Measurements from ENCODE around the gene FUCA1. TPM values are rescaled to one million over a fixed set of nuclear protein-coding genes. Genes with fewer than 3 reads are reported as not detected.

The FUCA1 gene
- total and polyA plus RNA-seq, 2 experiments from 2014 or later: 11.5 to 13.3 TPM

DNA sequence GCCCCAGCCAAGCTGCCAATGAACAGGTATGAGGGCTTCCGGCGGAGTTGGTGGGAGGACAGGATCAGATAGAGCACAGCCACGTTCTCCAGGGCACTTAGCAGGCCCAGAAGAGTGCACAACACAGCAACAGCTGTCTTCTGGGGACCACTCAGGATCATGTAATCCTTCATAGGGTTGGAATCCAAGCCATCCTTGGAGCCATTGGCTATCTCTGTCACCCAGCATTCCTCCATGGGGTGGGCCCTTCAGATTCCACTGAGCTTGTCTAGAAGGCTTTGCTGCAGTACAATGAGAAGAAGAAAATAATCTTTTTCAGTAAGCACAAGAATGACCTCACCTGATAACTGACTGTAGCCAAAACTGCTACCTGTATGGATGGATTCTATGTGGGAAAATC lies 7.3 kb upstream of the FUCA1 start:
- peaks cover 4% of the 10 kb centered on the region for H3K9me3 ChIP-seq (ENCODE audit: low read depth)
- no peaks in the 10 kb centered on the region for H3K9me2 ChIP-seq (ENCODE audit: insufficient read depth)
- no peak for DNase-seq
- no peaks in the 10 kb centered on the region for H3K79me2 ChIP-seq (ENCODE audit: insufficient read depth)
- 49 to 60% methylated on average over 3 of the region's 3 CpGs for WGBS, 2 experiments (ENCODE audit: low coverage in 1 of 2, low lambda C conversion rate in 2 of 2, missing lambda C conversion rate in 2 of 2)
- no peaks in the 10 kb centered on the region for H3K36me3 ChIP-seq (ENCODE audit: low read depth)
- H4K20me1 ChIP-seq (ENCODE audit: insufficient read depth): no peaks in the 10 kb centered on the region
- TF ChIP-seq EZH2phosphoT487 (IDR thresholded peaks at IDR 0.05; ENCODE audit: insufficient read depth, low read depth) (no peak), EZH2 (IDR thresholded peaks at IDR 0.05; ENCODE audit: insufficient read depth, poor library complexity, severe bottlenecking) (no peak)
- H3K4me2 ChIP-seq (ENCODE audit: unreplicated experiment): no peak overlapping the region
- H3K4me1 ChIP-seq (ENCODE audit: insufficient read depth): no peaks in the 10 kb centered on the region
- no peaks in the 10 kb centered on the region for H3F3A ChIP-seq (ENCODE audit: insufficient read depth)
- H3K27me3 ChIP-seq (replicated peaks; ENCODE audit: insufficient read depth): no peaks in the 10 kb centered on the region
- no peak overlapping the region for H3K9ac ChIP-seq
- H3K4me3 ChIP-seq: no peak overlapping the region
- H2AFZ ChIP-seq: no peak overlapping the region
- no peak overlapping the region for H3K27ac ChIP-seq
- in situ Hi-C loops (cut with MboI): no loop called here

DNA sequence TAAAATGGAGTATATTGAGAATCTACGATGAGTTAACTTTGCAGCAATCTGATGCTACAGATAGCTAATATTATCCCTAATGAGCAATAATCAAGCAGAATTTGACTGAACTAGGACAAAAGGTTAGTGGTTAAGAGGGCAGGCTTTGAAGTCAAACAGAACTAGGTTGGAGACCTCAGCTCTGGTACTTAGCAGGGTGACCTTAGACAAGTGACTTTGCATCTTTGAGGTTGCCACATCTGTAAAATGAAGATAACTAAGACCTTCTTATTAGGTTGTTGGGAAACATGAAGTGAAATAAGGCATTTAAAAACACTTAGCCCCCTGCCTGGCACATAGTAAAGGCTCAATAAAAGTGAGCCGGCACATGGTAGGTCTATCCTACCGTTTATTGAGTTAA lies 4.3 kb upstream of the FUCA1 start:
- Histone ChIP-seq H3K4me1 (ENCODE audit: insufficient read depth) (no peaks in the 10 kb centered on the region), H2AFZ (no peak overlapping the region), H3F3A (ENCODE audit: insufficient read depth) (no peaks in the 10 kb centered on the region), H3K9ac (no peak overlapping the region), H3K9me2 (ENCODE audit: insufficient read depth) (no peaks in the 10 kb centered on the region), H3K9me3 (ENCODE audit: low read depth) (no peaks in the 10 kb centered on the region), H3K27me3 (replicated peaks; ENCODE audit: insufficient read depth) (no peaks in the 10 kb centered on the region), H3K4me3 (no peak overlapping the region), H3K27ac (no peak overlapping the region), H3K79me2 (ENCODE audit: insufficient read depth) (no peaks in the 10 kb centered on the region), H4K20me1 (ENCODE audit: insufficient read depth) (no peaks in the 10 kb centered on the region), H3K36me3 (ENCODE audit: low read depth) (no peaks in the 10 kb centered on the region), H3K4me2 (ENCODE audit: unreplicated experiment) (no peak overlapping the region)
- WGBS, 2 experiments (ENCODE audit: low coverage in 1 of 2, low lambda C conversion rate in 2 of 2, missing lambda C conversion rate in 2 of 2): 52 to 57% methylated on average over 3 of the region's 3 CpGs
- DNase-seq: no peak
- TF ChIP-seq EZH2phosphoT487 (IDR thresholded peaks at IDR 0.05; ENCODE audit: insufficient read depth, low read depth): no peak
- no peak for TF ChIP-seq EZH2 (IDR thresholded peaks at IDR 0.05; ENCODE audit: insufficient read depth, poor library complexity, severe bottlenecking)
- in situ Hi-C loops (cut with MboI): no loop called here

DNA sequence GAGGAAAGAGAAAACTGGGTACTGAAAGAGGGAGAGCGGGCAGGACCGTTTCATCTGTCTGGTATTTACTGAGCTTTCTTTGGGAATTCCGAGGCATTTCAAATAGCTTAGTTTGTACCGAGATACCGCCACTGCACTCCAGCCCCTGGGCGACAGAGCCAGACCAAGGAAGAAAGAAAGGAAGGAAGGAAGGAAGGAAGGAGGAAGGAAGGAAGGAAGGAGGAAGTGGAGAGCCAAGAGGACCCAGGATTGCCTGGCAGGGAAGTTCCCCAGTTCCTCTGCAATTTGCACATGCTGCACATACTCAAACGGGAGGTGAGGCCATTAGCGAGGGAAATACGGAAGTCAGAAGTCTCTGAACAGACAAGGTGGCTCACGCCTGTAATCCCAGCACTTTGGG lies 961 bp upstream of the FUCA1 start:
- Histone ChIP-seq H2AFZ (peak overlapping the region; percentile 97), H3K9me3 (ENCODE audit: low read depth) (no peaks in the 10 kb centered on the region), H3K4me2 (ENCODE audit: unreplicated experiment) (peak overlapping the region; percentile 98), H3K4me1 (ENCODE audit: insufficient read depth) (no peaks in the 10 kb centered on the region), H3K4me3 (peak overlapping the region; percentile 73), H3K27ac (no peak overlapping the region), H4K20me1 (ENCODE audit: insufficient read depth) (no peaks in the 10 kb centered on the region), H3K9ac (peak overlapping the region; percentile 52), H3K9me2 (ENCODE audit: insufficient read depth) (no peaks in the 10 kb centered on the region), H3K36me3 (ENCODE audit: low read depth) (no peaks in the 10 kb centered on the region), H3K79me2 (ENCODE audit: insufficient read depth) (no peaks in the 10 kb centered on the region), H3K27me3 (replicated peaks; ENCODE audit: insufficient read depth) (0 out of 2 replicates have a peak, but pooled peaks cover 7% of the 10 kb centered on the region), H3F3A (ENCODE audit: insufficient read depth) (no peaks in the 10 kb centered on the region)
- TF ChIP-seq EZH2 (IDR thresholded peaks at IDR 0.05; ENCODE audit: insufficient read depth, poor library complexity, severe bottlenecking) (no peak), EZH2phosphoT487 (IDR thresholded peaks at IDR 0.05; ENCODE audit: insufficient read depth, low read depth) (no peak)
- DNase-seq: no peak
- in situ Hi-C loops (cut with MboI): no loop called here
- WGBS, 2 experiments (ENCODE audit: low coverage in 1 of 2, low lambda C conversion rate in 2 of 2, missing lambda C conversion rate in 2 of 2): 28 to 32% methylated on average over 10 of the region's 10 CpGs

DNA sequence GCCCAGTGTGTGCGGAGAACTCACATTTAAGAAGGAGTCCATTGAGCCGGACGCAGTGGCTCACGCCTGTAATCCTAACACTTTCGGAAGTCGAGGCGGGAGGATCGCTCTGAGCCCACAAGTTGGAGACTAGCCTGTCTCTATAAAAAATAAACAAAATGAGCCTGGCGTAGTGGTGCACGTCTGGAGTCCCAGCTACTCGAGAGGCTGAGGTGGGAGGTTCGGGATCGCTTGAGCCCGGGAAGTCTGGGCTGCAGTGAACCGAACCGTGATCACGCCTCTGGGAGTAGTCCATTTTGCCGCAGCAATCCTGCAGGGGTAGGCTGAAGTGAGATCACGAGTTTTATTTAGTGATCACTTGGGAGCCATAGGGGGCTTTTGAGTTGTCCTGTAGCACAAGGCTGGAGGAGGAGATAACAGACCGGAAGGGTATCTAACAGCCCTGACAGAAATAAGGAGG lies 497 bp upstream of the FUCA1 start:
- H3K9me3 ChIP-seq (ENCODE audit: low read depth): no peaks in the 10 kb centered on the region
- H3K27me3 ChIP-seq (replicated peaks; ENCODE audit: insufficient read depth): 0 out of 2 replicates have a peak, but pooled peaks cover 7% of the 10 kb centered on the region
- H3K9ac ChIP-seq: peak overlapping the region; percentile 52
- H3K36me3 ChIP-seq (ENCODE audit: low read depth): no peaks in the 10 kb centered on the region
- no peaks in the 10 kb centered on the region for H3K4me1 ChIP-seq (ENCODE audit: insufficient read depth)
- H2AFZ ChIP-seq: peak overlapping the region; percentile 97
- no peaks in the 10 kb centered on the region for H3K9me2 ChIP-seq (ENCODE audit: insufficient read depth)
- H3K4me3 ChIP-seq: peak overlapping the region; percentile 73
- no peaks in the 10 kb centered on the region for H3K79me2 ChIP-seq (ENCODE audit: insufficient read depth)
- WGBS, 2 experiments (ENCODE audit: low coverage in 1 of 2, low lambda C conversion rate in 2 of 2, missing lambda C conversion rate in 2 of 2): 1% methylated on average over 20 of the region's 20 CpGs
- no peak overlapping the region for H3K27ac ChIP-seq
- H4K20me1 ChIP-seq (ENCODE audit: insufficient read depth): no peaks in the 10 kb centered on the region
- peak overlapping the region; percentile 98 for H3K4me2 ChIP-seq (ENCODE audit: unreplicated experiment)
- peak; percentile 58 for DNase-seq
- in situ Hi-C loops (cut with MboI): no loop called here
- no peak for TF ChIP-seq EZH2 (IDR thresholded peaks at IDR 0.05; ENCODE audit: insufficient read depth, poor library complexity, severe bottlenecking)
- TF ChIP-seq EZH2phosphoT487 (IDR thresholded peaks at IDR 0.05; ENCODE audit: insufficient read depth, low read depth): no peak
- no peaks in the 10 kb centered on the region for H3F3A ChIP-seq (ENCODE audit: insufficient read depth)

DNA sequence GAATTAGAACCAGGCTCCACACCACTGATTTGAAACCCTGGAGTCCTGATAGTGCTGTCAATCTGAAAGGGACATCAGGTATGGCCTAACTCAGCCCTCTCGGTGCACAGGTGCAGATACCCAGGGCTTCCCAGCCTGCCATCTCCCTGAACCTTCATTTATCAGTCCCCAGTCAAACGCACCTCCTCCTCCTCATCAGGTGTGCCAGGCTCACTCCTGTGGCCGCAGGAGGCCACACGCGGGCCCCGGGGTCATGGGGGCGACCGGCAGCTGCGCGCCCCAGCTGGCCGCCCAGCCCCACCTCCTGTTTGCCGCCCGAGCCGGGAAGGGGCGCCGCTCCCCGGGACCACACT lies 572 bp downstream of the FUCA1 start:
- 7% methylated on average over 14 to 17 of the region's 17 CpGs for WGBS, 2 experiments (ENCODE audit: low coverage in 1 of 2, low lambda C conversion rate in 2 of 2, missing lambda C conversion rate in 2 of 2)
- H3F3A ChIP-seq (ENCODE audit: insufficient read depth): no peaks in the 10 kb centered on the region
- H3K27ac ChIP-seq: no peak overlapping the region
- H3K4me1 ChIP-seq (ENCODE audit: insufficient read depth): no peaks in the 10 kb centered on the region
- TF ChIP-seq EZH2phosphoT487 (IDR thresholded peaks at IDR 0.05; ENCODE audit: insufficient read depth, low read depth): no peak
- TF ChIP-seq EZH2 (IDR thresholded peaks at IDR 0.05; ENCODE audit: insufficient read depth, poor library complexity, severe bottlenecking): no peak
- H3K79me2 ChIP-seq (ENCODE audit: insufficient read depth): no peaks in the 10 kb centered on the region
- H3K4me3 ChIP-seq: peak overlapping the region; percentile 73
- in situ Hi-C loops (cut with MboI): no loop called here
- H3K9me3 ChIP-seq (ENCODE audit: low read depth): no peaks in the 10 kb centered on the region
- peak overlapping the region; percentile 98 for H3K4me2 ChIP-seq (ENCODE audit: unreplicated experiment)
- H3K36me3 ChIP-seq (ENCODE audit: low read depth): no peaks in the 10 kb centered on the region
- H3K9ac ChIP-seq: peak overlapping the region; percentile 29; the same call in 1 of the 2 replicates
- no peaks in the 10 kb centered on the region for H3K9me2 ChIP-seq (ENCODE audit: insufficient read depth)
- H3K27me3 ChIP-seq (replicated peaks; ENCODE audit: insufficient read depth): 0 out of 2 replicates have a peak, but pooled peaks cover 7% of the 10 kb centered on the region
- no peak for DNase-seq
- H4K20me1 ChIP-seq (ENCODE audit: insufficient read depth): no peaks in the 10 kb centered on the region
- H2AFZ ChIP-seq: peak overlapping the region; percentile 97
